Loucy (cell line): ENCODE data around the gene DNASE1.

Source experiments
- H2AFZ ChIP-seq: fragments of 200-600 bp; sonication (generic); 2 replicates; pipeline ENCODE4 v1.6.0; 2016; ENCODE audit warnings: antibody characterized with exemption, mild to moderate bottlenecking, low read length, moderate library complexity
- H3F3A ChIP-seq: fragments of 200-600 bp; 2 replicates; pipeline ENCODE4 v1.6.0; 2016; ENCODE audit warnings: antibody characterized with exemption, low read depth, mild to moderate bottlenecking
- H3K27me3 ChIP-seq: fragments of 200-600 bp; sonication (generic); 2 replicates; pipeline ENCODE4 v1.6.1; 2014; ENCODE audit warnings: low read length, mild to moderate bottlenecking; ENCODE audit not compliant: insufficient read depth, poor library complexity, severe bottlenecking
- H3K36me3 ChIP-seq: fragments of 200-600 bp; sonication (generic); 2 replicates; pipeline ENCODE4 v1.6.1; 2016; ENCODE audit warnings: low read length; ENCODE audit not compliant: insufficient read depth
- H3K4me1 ChIP-seq: fragments of 200-600 bp; sonication (generic); 2 replicates; pipeline ENCODE4 v1.5.1; 2014; ENCODE audit warnings: low read length, mild to moderate bottlenecking; ENCODE audit not compliant: insufficient read depth, poor library complexity, severe bottlenecking
- H3K4me2 ChIP-seq: fragments of 200-600 bp; sonication (generic); 2 replicates; pipeline ENCODE4 v1.6.0; 2014; ENCODE audit warnings: antibody characterized with exemption, low read length, low read depth, mild to moderate bottlenecking; ENCODE audit not compliant: poor library complexity, severe bottlenecking
- H3K4me3 ChIP-seq: fragments of 200-600 bp; sonication (generic); 2 replicates; pipeline ENCODE4 v1.5.1; 2014; ENCODE audit warnings: low read length, mild to moderate bottlenecking, mixed read lengths; ENCODE audit not compliant: poor library complexity, severe bottlenecking
- H3K79me2 ChIP-seq: fragments of 200-600 bp; sonication (generic); 2 replicates; pipeline ENCODE4 v1.6.1; 2014; ENCODE audit warnings: low read length; ENCODE audit not compliant: insufficient read depth
- H3K9ac ChIP-seq: fragments of 200-600 bp; sonication (generic); 2 replicates; pipeline ENCODE4 v1.6.0; 2014; ENCODE audit warnings: mild to moderate bottlenecking, low read depth, low read length, moderate library complexity; ENCODE audit not compliant: poor library complexity, severe bottlenecking
- H3K9me2 ChIP-seq: fragments of 200-600 bp; sonication (generic); replicated peaks from 2 replicates; pipeline ENCODE4 v1.6.1; 2016; ENCODE audit warnings: low read depth, low read length, mixed read lengths
- H3K9me3 ChIP-seq: fragments of 200-600 bp; sonication (generic); 2 replicates; pipeline ENCODE4 v1.6.1; 2014; ENCODE audit warnings: mild to moderate bottlenecking, antibody characterized with exemption, low read length, low read depth; ENCODE audit not compliant: insufficient read depth
- H4K20me1 ChIP-seq: fragments of 200-600 bp; sonication (generic); 2 replicates; pipeline ENCODE4 v1.6.0; 2014; ENCODE audit warnings: antibody characterized with exemption, low read length, mild to moderate bottlenecking; ENCODE audit not compliant: insufficient read depth, poor library complexity, severe bottlenecking
- EZH2phosphoT487 ChIP-seq: fragments of 200-600 bp; IDR thresholded peaks from 2 replicates; pipeline ENCODE4 v1.6.1; 2018; ENCODE audit warnings: antibody characterized with exemption, mild to moderate bottlenecking, moderate library complexity, borderline replicate concordance
- TF ChIP-seq, protein P1 (sequence below): fragments of 200-600 bp; sonication (generic); conservative IDR thresholded peaks from 2 replicates; pipeline ENCODE4 v1.5.1; 2014; ENCODE audit warnings: mild to moderate bottlenecking, antibody characterized with exemption, low read length

Gene DNASE1

GRCh38 chr16:3689731-3690130 lies 35.2 kb downstream of the DNASE1 start:
- Histone ChIP-seq H3K36me3 (no peaks in the 10 kb centered on the region), H3K9ac (no peak overlapping the region), H3F3A (no peaks in the 10 kb centered on the region), H3K9me2 (no peaks in the 10 kb centered on the region), H3K27me3 (no peaks in the 10 kb centered on the region), H3K9me3 (no peaks in the 10 kb centered on the region), H4K20me1 (no peaks in the 10 kb centered on the region), H3K79me2 (no peaks in the 10 kb centered on the region), H3K4me3 (no peak overlapping the region), H2AFZ (no peak overlapping the region), H3K4me1 (no peaks in the 10 kb centered on the region), H3K4me2 (no peak overlapping the region)
- TF ChIP-seq EZH2phosphoT487, result no peak
- TF ChIP-seq, protein P1, sequence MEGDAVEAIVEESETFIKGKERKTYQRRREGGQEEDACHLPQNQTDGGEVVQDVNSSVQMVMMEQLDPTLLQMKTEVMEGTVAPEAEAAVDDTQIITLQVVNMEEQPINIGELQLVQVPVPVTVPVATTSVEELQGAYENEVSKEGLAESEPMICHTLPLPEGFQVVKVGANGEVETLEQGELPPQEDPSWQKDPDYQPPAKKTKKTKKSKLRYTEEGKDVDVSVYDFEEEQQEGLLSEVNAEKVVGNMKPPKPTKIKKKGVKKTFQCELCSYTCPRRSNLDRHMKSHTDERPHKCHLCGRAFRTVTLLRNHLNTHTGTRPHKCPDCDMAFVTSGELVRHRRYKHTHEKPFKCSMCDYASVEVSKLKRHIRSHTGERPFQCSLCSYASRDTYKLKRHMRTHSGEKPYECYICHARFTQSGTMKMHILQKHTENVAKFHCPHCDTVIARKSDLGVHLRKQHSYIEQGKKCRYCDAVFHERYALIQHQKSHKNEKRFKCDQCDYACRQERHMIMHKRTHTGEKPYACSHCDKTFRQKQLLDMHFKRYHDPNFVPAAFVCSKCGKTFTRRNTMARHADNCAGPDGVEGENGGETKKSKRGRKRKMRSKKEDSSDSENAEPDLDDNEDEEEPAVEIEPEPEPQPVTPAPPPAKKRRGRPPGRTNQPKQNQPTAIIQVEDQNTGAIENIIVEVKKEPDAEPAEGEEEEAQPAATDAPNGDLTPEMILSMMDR, result no peak

DNA sequence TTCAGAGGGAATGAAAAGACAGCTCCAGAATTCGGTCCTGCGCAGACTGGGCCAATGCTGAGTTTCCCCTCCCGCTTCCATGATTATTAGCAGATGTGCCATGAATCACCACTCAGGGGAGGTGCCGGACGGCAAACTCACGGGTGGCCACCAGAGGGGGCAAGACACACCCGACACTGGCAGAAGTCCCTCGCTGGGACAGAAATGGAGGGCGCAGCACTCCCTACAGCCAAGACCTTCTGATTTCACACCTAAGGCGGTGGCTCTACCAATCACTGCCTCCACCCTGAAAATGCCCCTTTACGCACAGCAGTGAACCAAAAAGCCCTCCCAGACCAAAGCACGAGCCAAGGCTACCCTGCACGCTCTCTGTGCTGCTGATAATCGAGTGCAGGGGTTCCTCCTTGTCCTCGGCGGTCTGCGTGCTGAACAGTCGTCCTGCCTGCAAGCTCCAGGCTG lies 36.0 kb downstream of the DNASE1 start:
- Histone ChIP-seq H3K4me2 (no peak overlapping the region), H3K4me1 (no peaks in the 10 kb centered on the region), H4K20me1 (no peaks in the 10 kb centered on the region), H3K36me3 (no peaks in the 10 kb centered on the region), H3K27me3 (peaks cover 5% of the 10 kb centered on the region), H3K9me2 (no peaks in the 10 kb centered on the region), H3K79me2 (no peaks in the 10 kb centered on the region), H3K9ac (no peak overlapping the region), H3K4me3 (no peak overlapping the region), H3K9me3 (no peaks in the 10 kb centered on the region), H2AFZ (no peak overlapping the region), H3F3A (no peaks in the 10 kb centered on the region)
- TF ChIP-seq, protein P1, result peak; percentile 72
- TF ChIP-seq EZH2phosphoT487, result no peak

GRCh38 chr16:3690980-3691720 lies 36.7 kb downstream of the DNASE1 start:
- Histone ChIP-seq H3K9ac (no peak overlapping the region), H3K4me3 (no peak overlapping the region)

More at GRCh38 chr16:3690980-3691720, 36.7 kb downstream of the DNASE1 start:
- H4K20me1 ChIP-seq, result no peaks in the 10 kb centered on the region
- H3K4me1 ChIP-seq, result no peaks in the 10 kb centered on the region
- no peaks in the 10 kb centered on the region for H3K9me3 ChIP-seq
- H3K9me2 ChIP-seq, result no peaks in the 10 kb centered on the region
- H3F3A ChIP-seq, result no peaks in the 10 kb centered on the region
- no peak overlapping the region for H2AFZ ChIP-seq
- TF ChIP-seq EZH2phosphoT487, result no peak
- TF ChIP-seq, protein P1, result no peak
- H3K4me2 ChIP-seq, result no peak overlapping the region
- no peaks in the 10 kb centered on the region for H3K36me3 ChIP-seq
- H3K27me3 ChIP-seq, result peaks cover 11% of the 10 kb centered on the region
- no peaks in the 10 kb centered on the region for H3K79me2 ChIP-seq
